Hypothalamus (tissue), 51 donors: Measurements from ENCODE around the gene CYTH1.
"Not testable (repeated sequence)": the region's sequence is repeated elsewhere in the genome, so short reads cannot be mapped to it uniquely, and the experiment has no call there.

Experiments used
- DNase-seq, 51 donors: peaks; one replicate each; lab custom pipeline; 2025; lab: John Stamatoyannopoulos, UW

Gene CYTH1

DNA sequence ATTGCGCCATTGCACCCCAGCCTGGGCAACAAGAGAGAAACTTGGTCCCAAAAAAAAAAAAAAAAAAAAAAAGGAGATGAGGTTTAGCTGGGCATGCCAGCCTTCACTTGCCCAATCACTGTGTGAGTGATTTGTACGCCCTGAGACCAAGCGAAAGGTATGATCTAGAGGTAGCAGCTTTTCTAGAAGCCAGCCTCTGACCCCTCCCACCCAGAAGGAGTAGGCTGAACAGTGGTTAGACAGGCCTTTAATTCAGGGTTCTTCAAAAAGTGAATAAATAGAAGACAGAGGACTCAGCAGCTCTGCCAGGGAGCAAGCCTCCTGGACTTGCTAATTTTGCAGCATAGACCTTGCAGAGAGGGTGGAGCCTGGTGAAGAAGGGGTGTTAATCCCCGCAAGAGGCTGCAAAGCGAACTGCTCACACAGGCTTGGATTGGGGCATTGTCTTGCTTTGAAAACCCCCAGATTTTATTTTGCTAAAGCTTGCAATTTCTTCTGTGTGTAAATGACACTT is 7.1 kb upstream of the CYTH1 start:
- DNase-seq: peak in 1 of 51 donors; percentile 17

- no peak for DNase-seq
These were observed 6.4 kb upstream of the CYTH1 start for GRCh38 chr17:78788451-78788850.

- no peak for DNase-seq
These were observed 5.4 kb upstream of the CYTH1 start for GRCh38 chr17:78787444-78787843.

DNA sequence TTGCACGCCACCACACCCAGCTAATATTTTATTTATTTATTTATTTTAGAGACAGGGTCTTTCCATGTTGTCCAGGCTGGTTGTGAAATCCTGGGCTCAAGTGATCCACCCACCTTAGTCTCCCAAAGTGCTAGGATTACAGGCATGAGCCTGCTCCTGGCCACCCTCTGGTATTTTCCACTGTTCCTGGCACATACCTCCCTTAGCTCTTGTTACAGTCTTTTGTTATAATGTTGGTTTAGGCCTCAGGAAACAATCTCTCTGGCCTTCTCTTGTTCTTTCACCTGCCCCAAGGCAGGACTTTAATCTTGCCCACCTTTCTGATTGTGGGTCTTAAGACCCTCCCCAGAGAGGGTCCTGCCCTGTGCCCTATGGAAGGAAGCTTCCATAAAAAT is 3.6 kb upstream of the CYTH1 start:
- DNase-seq: no peak

DNA sequence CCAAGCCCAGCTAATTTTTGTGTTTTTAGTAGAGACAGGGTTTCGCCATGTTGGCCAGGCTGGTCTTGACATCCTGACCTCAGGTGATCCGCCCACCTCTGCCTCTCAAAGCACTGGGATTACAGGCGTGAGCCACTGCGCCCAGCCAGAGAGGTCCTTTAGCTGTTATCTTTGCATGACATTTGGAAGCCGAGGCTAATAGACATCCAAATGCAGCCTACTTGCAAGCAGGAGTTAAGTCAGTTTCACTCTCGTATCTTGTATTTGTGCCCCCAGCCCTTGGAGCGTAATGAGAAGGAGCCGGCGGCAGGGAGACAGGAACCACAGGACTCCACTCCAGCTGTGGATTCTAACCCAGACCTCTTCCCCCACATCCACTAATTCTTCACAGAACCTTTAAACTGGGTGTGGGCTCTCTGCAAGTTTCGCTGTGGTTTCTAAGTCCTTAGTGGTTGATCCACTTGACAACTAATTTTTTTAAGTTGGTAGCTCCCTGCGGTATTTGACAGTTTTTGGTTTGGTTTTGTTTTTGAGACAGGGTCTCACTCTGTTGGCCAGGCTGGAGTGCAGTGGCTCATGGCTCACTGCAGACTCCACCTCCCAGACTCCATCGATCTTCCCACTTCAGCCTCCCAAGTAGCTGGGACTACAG is 3.1 kb upstream of the CYTH1 start:
- no peak for DNase-seq

- DNase-seq: no peak
These were observed 2.3 kb upstream of the CYTH1 start for GRCh38 chr17:78784352-78784751.

DNA sequence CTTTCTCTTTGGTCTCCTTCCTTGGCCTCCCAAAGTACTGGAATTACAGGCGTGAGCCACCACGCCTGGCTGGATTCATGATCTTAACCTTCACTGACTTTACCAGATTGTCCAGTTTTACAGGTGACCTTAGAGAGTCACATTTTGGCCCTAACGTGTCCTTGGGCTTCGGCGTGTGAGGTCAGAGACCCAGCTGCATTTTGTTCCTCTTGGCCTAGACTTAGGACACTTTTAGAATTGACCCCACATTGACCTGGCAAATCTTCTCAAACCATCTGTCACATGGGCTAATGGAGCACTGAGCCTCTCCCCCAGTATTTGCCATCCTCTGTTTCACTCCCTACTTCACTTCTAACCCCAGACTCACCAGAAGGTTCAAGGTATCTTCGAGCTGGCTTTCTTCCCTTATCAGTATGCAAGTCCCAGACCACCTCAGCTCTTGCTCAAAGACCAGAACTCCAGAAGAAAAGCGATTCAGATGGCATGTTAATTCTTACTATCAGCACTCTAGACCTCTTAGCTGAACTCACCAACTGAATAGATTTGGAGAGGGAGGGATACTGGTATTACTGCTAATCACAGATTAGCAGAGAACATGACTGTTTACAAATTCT is 1.7 kb upstream of the CYTH1 start:
- DNase-seq: no peak

- DNase-seq: peak in 29 of 51 donors; percentile 27 to 63 (median 45)
These were observed 775 bp downstream of the CYTH1 start for GRCh38 chr17:78781104-78781892.

- no peak for DNase-seq
These were observed 1.7 kb downstream of the CYTH1 start for GRCh38 chr17:78780335-78780734.

DNA sequence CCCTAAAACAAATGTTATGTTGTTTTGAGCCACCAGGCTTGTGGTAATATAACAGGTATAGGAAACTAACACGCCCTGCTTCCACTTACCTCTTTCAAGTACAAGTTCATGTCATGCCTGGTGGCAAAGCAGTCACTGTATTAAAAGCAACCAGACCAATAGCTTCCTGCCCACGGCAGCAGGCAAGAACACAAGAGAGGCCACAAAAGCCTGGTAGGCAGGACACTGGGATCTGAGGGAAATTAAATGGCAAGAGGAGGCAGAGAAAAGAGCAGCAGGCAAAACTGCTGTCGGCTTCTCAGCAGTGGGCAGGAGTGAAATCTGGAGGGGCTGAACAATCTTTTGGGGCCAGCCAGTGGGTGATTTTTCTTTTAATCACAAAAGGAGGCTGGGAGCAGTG is 2.2 kb downstream of the CYTH1 start:
- DNase-seq: no peak

GRCh38 chr17:78779286-78779651 is 2.8 kb downstream of the CYTH1 start:
- not testable (repeated sequence) for DNase-seq

- DNase-seq: no peak
These were observed 4.2 kb downstream of the CYTH1 start for GRCh38 chr17:78777881-78778280.

- DNase-seq: no peak
These were observed 7.0 kb downstream of the CYTH1 start for GRCh38 chr17:78774956-78775571.

GRCh38 chr17:78774453-78774852 is 7.6 kb downstream of the CYTH1 start:
- no peak for DNase-seq

DNA sequence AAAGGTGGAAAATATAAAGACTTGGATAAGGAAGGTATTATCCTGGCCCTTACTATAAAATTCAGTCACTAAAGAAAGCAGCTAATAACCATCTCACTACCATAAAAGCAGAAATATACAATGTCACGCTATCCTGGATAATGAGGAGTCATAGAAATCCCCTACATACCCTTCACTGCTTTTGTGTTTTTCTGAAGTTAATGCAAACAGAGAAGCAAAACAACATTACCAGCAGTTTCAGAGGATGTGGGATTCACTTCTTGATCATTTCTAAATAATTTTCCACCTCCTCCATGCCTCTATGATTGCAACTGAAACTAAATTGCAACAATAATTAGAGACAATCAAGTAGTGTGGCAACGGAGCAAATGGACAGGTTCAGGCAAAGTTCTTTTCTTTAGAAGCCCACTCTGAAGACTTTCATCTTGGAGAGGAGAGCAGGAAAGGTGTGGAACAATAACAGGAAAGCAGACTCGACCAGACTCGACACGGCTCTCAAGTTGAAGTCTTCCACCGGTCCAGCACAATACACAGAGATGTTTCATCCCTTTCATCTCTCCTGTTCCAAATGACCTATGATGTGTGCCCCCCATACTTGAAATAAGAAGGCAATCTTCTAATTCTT is 10.2 kb downstream of the CYTH1 start:
- no peak for DNase-seq

- DNase-seq: no peak
These were observed 12.8 kb downstream of the CYTH1 start for GRCh38 chr17:78769196-78769773.

- no peak for DNase-seq
These were observed 14.3 kb downstream of the CYTH1 start for GRCh38 chr17:78767806-78768205.

- no peak for DNase-seq
These were observed 15.3 kb downstream of the CYTH1 start for GRCh38 chr17:78766743-78767294.

DNA sequence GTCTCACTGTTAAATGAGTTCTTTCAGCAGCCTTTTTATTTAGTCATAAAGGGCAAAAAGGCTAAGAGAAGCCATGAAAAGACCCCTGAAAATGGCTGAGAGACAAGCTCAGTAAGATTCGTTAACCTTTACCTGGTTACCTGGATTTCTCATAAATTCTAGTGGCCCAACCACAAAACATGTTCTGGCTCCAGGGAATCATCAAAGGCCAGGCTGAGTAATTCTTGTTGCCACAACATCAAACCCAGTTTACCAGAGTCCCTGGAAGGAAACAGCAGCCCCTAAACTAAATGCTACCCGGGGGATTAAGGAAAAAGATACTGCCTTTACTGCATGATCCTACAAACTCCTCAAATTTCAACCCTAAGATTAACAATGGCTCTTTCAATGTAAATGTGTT is 15.8 kb downstream of the CYTH1 start:
- no peak for DNase-seq

DNA sequence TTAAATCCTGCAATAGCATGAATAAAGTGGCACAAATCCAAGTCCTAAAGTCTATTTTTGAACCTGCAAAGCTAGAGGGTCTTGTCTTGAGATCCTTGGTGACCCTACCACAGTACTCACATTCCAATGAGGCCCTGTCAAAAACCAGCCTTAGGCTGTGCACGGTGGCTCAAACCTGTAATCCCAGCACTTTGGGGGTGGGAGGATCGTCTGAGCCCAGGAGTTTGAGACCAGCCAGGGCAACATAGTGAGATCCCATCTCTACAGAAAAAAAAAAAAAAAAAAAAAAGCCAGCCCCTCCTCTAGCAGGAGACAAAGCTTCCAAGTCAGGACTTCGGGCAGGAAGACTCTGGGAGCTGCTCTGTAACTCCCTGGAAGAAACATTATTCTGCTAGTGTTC is 16.3 kb downstream of the CYTH1 start:
- no peak for DNase-seq
